Measurements from ENCODE around the gene PFDN1.
"Not testable (repeated sequence)": the region's sequence is repeated elsewhere in the genome, so short reads cannot be mapped to it uniquely, and the experiment has no call there.

The PFDN1 gene

DNA sequence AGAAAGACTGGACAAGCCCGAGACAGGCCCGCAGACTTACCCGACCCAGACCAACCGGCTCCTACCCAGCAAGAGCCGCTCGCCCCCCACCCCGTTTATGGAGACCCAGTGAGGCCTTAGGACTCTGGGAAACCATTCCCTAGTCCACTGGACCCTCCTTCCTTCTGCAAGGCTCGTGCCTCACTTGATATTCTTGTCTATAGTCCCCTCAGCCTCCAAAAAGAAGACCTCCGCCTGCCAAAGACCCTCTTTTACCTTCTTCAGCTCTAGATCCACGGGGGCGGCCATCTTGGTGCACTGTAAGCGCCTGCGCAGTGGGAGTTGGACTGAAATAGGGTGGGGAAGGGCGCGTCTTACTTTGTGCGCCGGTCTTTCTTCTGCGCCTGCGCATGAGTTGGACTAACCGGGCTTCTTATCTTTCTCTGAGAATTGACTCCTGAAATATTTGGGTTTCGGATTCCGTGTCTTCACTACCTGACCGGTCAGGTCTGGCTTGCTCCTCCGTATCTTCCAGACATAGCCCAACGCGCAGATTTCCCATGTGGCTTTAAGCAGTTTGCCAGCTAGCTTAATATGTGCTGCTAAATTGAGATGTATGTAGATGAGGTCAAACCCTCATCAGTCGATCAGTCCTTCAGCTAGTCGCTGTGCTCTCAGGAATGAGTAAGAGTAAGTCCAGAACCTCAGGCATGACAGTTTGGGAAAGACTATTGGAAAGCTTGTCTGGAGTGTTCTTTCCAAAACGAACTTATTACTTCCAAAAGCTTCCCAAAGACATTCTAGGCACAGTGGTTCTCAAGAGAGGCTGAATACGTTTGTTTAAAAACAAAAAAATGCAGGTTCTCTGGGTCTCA lies at the start of gene PFDN1:
TSS of gene PFDN1 (minus strand) at position 316 of the 854 bp plus-strand sequence. CDS start at position 288, 28 bp downstream.
- DNase-seq, result peak; percentile 92

DNA sequence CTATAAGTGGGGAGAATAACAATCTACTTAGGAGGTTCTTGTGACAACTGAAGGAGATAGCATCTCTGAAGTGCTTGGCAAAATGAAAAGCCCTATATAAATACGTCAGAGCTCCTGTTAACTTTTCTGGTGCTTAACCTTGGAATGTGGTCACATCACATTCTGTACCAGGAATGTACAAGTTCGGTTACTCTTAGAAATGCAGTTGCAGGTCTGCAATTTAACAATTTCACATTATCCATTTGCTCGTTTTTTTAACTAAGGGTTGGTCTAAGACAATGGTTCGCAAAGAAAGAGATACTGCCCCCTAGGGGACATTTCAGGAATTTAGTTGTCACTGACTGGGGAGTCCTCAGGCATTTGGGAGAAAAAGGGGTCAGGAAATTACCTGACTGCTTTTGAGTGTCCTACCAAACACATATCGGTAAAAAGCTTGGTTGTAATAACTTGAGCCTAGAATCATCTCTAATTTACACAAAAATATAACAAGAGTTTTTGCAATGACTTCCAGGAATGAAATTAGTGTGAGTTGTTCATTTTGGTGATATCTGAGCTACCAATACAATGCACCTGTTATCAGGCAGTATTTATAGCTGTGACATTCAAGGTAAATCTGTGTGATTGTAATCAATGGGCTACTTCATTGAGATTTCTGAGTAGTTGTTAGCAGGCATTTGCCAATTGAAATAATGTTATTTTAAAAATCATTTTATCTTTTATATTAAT lies 48.9 kb upstream of the PFDN1 start:
- DNase-seq, result peak; percentile 34

DNA sequence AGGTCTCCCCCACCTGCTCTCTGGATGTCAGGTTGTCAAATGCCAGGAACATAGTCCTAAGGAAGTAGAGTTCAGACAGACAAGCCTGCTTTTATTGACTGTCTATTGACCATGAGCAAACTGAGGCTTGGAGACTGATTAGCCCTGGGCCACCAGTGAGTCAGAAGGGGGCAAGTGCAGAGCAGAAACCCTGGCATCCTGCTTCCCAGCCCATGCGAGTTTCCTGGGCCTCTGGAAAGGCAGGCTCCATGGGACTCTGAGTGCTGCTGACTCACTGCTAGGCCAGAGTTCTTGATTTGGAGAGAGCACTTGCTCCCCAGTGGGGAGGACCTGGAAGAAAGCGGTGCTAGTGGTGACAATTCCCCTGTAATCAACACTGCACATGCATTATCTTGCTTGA lies 46.3 kb upstream of the PFDN1 start:
- DNase-seq, result no peak

GRCh38 chr5:140348104-140348503 lies 45.2 kb upstream of the PFDN1 start:
- DNase-seq, result no peak

DNA sequence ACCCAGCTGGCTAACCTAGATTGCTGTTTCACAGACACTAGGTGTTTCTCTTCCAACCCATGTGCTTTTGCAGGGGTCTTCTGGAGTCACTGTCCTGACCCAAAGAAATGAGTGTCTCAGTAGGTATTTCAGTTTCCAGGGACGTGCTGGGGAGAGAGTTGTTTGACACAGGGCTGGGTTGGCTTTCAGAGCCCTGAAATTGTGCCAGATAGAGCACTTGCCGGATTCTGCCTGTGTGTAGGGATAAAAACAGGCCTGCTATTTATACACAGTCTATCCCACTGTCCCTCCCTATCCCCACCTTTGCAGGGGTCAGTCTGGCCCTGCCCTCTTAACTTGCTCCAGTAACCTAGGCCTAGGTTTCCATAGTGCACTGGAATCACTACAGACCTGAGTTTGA lies 44.5 kb upstream of the PFDN1 start:
- no peak for DNase-seq

GRCh38 chr5:140346348-140347221 lies 43.7 kb upstream of the PFDN1 start, which contains the start of gene HBEGF:
HBEGF (minus strand) TSS chr5:140346603; CDS start chr5:140346328, 275 bp downstream.
- DNase-seq, result peak; percentile 49

GRCh38 chr5:140345919-140346347 lies 43.0 kb upstream of the PFDN1 start:
- DNase-seq, result no peak

GRCh38 chr5:140344683-140345423 lies 42.0 kb upstream of the PFDN1 start:
- peak; percentile 27 for DNase-seq

DNA sequence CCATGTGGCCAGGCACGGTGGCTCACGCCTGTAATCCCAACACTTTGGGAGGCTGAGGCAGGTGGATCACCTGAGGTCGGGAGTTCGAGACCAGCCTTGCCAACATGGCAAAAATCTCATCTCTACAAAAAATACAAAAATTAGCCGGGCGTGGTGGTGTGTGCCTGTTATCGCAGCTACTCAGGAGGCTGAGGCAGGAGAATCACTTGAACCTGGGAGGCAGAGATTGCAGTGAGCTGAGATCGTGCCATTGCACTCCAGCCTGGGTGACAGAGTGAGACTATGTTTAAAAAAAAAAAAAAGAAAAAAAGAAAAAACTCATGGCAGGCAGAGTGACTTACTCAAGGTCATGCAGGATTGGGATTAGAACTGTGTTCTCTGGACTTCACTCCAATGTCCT lies 40.9 kb upstream of the PFDN1 start:
- DNase-seq, result not testable (repeated sequence)

DNA sequence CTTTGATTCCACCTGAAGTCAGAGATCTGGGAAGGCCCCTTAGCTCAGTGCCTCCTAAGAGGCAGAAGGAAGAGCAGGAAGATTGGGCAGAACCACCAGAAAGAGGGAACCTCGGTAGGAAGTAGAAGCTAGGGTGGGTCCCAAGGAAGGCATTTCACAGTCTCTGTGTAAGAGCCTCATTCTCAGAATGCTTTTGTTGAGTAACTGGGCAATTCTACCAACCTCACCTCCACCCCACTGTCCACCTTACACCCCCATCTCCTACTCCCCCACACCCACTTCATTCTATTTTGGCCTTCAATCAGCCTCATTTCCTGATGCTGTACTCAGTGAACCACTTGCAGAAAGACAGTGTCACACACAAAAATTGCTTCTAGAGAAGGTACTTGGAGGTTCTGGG lies 40.0 kb upstream of the PFDN1 start:
- no peak for DNase-seq

GRCh38 chr5:140342287-140342686 lies 39.4 kb upstream of the PFDN1 start:
- DNase-seq, result no peak

GRCh38 chr5:140341591-140341990 lies 38.7 kb upstream of the PFDN1 start:
- no peak for DNase-seq

DNA sequence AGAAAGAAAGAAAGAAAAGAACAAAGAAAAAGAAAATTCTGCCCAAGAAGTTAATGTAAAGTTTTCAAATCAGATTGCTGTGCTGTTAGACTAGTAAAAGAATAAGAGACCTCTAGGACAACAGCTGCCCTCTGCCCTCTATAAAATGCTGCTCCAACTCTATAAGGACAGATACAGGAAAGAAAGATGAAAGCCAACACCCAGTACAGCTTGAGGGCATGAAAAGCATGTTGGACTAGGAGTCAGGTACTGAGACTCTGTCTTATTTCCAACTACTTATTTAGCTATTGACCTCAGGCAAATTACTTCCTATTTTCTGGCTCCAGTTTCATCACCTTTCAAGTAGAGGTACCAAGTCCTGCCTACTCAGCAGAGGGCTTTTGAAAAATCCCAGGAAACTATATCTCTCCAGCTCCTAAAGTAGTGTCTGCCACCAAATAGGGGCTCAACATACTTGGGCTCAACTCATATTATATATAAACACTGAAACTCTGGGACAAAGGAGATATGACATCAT lies 37.8 kb upstream of the PFDN1 start:
- no peak for DNase-seq

- DNase-seq, result no peak
Measured at GRCh38 chr5:140339636-140340035, 36.7 kb upstream of the PFDN1 start.

GRCh38 chr5:140338908-140339307 lies 36.0 kb upstream of the PFDN1 start:
- DNase-seq, result no peak

GRCh38 chr5:140338336-140338735 lies 35.4 kb upstream of the PFDN1 start:
- DNase-seq, result no peak

- DNase-seq, result no peak
Measured at GRCh38 chr5:140337880-140338279, 35.0 kb upstream of the PFDN1 start.

DNA sequence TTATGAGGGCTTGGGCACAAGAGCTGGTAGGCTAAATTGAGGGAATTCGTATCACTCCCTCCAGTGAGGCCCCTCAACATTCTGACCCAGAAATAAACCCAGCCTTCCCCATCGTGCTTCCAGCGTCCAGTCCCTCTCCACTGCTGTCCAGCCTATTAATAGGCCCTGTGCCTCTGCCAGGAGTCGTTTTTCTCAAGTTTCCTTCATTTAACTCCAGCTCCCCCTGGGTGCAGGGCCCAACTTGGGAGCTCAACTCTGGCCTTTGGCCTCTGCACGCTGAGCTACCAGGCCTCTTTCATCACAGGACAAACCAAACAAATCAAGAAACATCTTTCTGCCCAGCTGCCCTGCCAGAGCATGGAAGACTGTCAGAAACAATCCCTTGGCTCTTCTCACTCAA lies 33.5 kb upstream of the PFDN1 start:
- DNase-seq, result no peak

GRCh38 chr5:140331638-140332037 lies 28.7 kb upstream of the PFDN1 start:
- DNase-seq, result no peak

- no peak for DNase-seq
Measured at GRCh38 chr5:140329739-140330481, 27.0 kb upstream of the PFDN1 start.

Measured in activated naive CD4-positive, alpha-beta T cell treated with anti-CD3 and anti-CD28 coated beads, Interleukin-2, amount 50 U/mL, for 16 hours (primary cell).